Measurements from ENCODE around the gene DOCK1. TPM values are rescaled to one million over a fixed set of nuclear protein-coding genes. Genes with fewer than 3 reads are reported as not detected.

The DOCK1 gene
- total RNA-seq, 2 experiments from 2014 or later = 0.13 TPM; not detected in 1

- Mint-ChIP-seq H3K4me1 (no peaks in the 10 kb centered on the region), H3K27ac (no peak overlapping the region), H3K4me3 (no peak overlapping the region), H3K27me3 (no peaks in the 10 kb centered on the region), H3K36me3 (ENCODE audit: low read depth) (no peaks in the 10 kb centered on the region), H3K9me3 (no peaks in the 10 kb centered on the region)
- ChIA-PET CTCF (no interaction called here), POLR2A (no interaction called here)
- no peak for DNase-seq
Observed at GRCh38 chr10:127017541-127018297, 112.5 kb downstream of the DOCK1 start.

GRCh38 chr10:127018298-127018650 is 113.0 kb downstream of the DOCK1 start:
- Mint-ChIP-seq H3K36me3 (ENCODE audit: low read depth) (no peaks in the 10 kb centered on the region), H3K4me3 (no peak overlapping the region), H3K4me1 (no peaks in the 10 kb centered on the region), H3K27ac (no peak overlapping the region), H3K9me3 (no peaks in the 10 kb centered on the region), H3K27me3 (no peaks in the 10 kb centered on the region)
- CTCF ChIA-PET = no interaction called here
- POLR2A ChIA-PET = no interaction called here
- DNase-seq = no peak

GRCh38 chr10:127018766-127019165 is 113.5 kb downstream of the DOCK1 start:
- Mint-ChIP-seq H3K36me3 (ENCODE audit: low read depth) (no peaks in the 10 kb centered on the region), H3K9me3 (no peaks in the 10 kb centered on the region), H3K27ac (no peak overlapping the region), H3K4me1 (no peaks in the 10 kb centered on the region), H3K27me3 (no peaks in the 10 kb centered on the region), H3K4me3 (no peak overlapping the region)
- POLR2A ChIA-PET = no interaction called here
- DNase-seq = no peak
- CTCF ChIA-PET = no interaction called here

GRCh38 chr10:127020260-127020659 is 115.0 kb downstream of the DOCK1 start:
- H3K36me3 Mint-ChIP-seq (ENCODE audit: low read depth) = no peaks in the 10 kb centered on the region
- H3K4me1 Mint-ChIP-seq = no peaks in the 10 kb centered on the region
- DNase-seq = no peak
- CTCF ChIA-PET = no interaction called here
- no peak overlapping the region for H3K4me3 Mint-ChIP-seq
- POLR2A ChIA-PET = no interaction called here
- H3K9me3 Mint-ChIP-seq = peaks cover 10% of the 10 kb centered on the region
- H3K27me3 Mint-ChIP-seq = no peaks in the 10 kb centered on the region
- H3K27ac Mint-ChIP-seq = no peak overlapping the region

- H3K9me3 Mint-ChIP-seq = peaks cover 14% of the 10 kb centered on the region
- H3K4me1 Mint-ChIP-seq = no peaks in the 10 kb centered on the region
- POLR2A ChIA-PET = no interaction called here
- no peak overlapping the region for H3K4me3 Mint-ChIP-seq
- DNase-seq = no peak
- H3K27ac Mint-ChIP-seq = no peak overlapping the region
- CTCF ChIA-PET = no interaction called here
- no peaks in the 10 kb centered on the region for H3K27me3 Mint-ChIP-seq
- H3K36me3 Mint-ChIP-seq (ENCODE audit: low read depth) = no peaks in the 10 kb centered on the region
Observed at GRCh38 chr10:127021801-127022200, 116.6 kb downstream of the DOCK1 start.

- no peaks in the 10 kb centered on the region for H3K4me1 Mint-ChIP-seq
- no peak overlapping the region for H3K27ac Mint-ChIP-seq
- no peak for DNase-seq
- H3K4me3 Mint-ChIP-seq = no peak overlapping the region
- no peaks in the 10 kb centered on the region for H3K36me3 Mint-ChIP-seq (ENCODE audit: low read depth)
- peaks cover 19% of the 10 kb centered on the region for H3K9me3 Mint-ChIP-seq
- ChIA-PET CTCF (no interaction called here), POLR2A (no interaction called here)
- no peaks in the 10 kb centered on the region for H3K27me3 Mint-ChIP-seq
Observed at GRCh38 chr10:127024685-127025435, 119.6 kb downstream of the DOCK1 start.

- H3K27ac Mint-ChIP-seq = no peak overlapping the region
- DNase-seq = no peak
- peaks cover 29% of the 10 kb centered on the region for H3K9me3 Mint-ChIP-seq
- POLR2A ChIA-PET = no interaction called here
- CTCF ChIA-PET = no interaction called here
- no peak overlapping the region for H3K4me3 Mint-ChIP-seq
- H3K36me3 Mint-ChIP-seq (ENCODE audit: low read depth) = no peaks in the 10 kb centered on the region
- H3K27me3 Mint-ChIP-seq = no peaks in the 10 kb centered on the region
- no peaks in the 10 kb centered on the region for H3K4me1 Mint-ChIP-seq
Observed at GRCh38 chr10:127027786-127028185, 122.6 kb downstream of the DOCK1 start.

GRCh38 chr10:127028556-127028955 is 123.3 kb downstream of the DOCK1 start:
- no peaks in the 10 kb centered on the region for H3K27me3 Mint-ChIP-seq
- no peak for DNase-seq
- ChIA-PET CTCF (no interaction called here), POLR2A (no interaction called here)
- peaks cover 29% of the 10 kb centered on the region for H3K9me3 Mint-ChIP-seq
- H3K4me1 Mint-ChIP-seq = no peaks in the 10 kb centered on the region
- no peak overlapping the region for H3K27ac Mint-ChIP-seq
- H3K4me3 Mint-ChIP-seq = no peak overlapping the region
- no peaks in the 10 kb centered on the region for H3K36me3 Mint-ChIP-seq (ENCODE audit: low read depth)

GRCh38 chr10:127029061-127029460 is 123.8 kb downstream of the DOCK1 start:
- POLR2A ChIA-PET = no interaction called here
- CTCF ChIA-PET = no interaction called here
- H3K4me1 Mint-ChIP-seq = no peaks in the 10 kb centered on the region

GRCh38 chr10:127033216-127034033 is 128.2 kb downstream of the DOCK1 start:
- POLR2A ChIA-PET = no interaction called here
- no peak for DNase-seq
- H3K9me3 Mint-ChIP-seq = peaks cover 13% of the 10 kb centered on the region
- H3K27ac Mint-ChIP-seq = no peak overlapping the region
- H3K4me1 Mint-ChIP-seq = no peaks in the 10 kb centered on the region
- CTCF ChIA-PET = no interaction called here
- H3K36me3 Mint-ChIP-seq (ENCODE audit: low read depth) = no peaks in the 10 kb centered on the region
- H3K4me3 Mint-ChIP-seq = no peak overlapping the region
- no peaks in the 10 kb centered on the region for H3K27me3 Mint-ChIP-seq

More at GRCh38 chr10:127029061-127029460, 123.8 kb downstream of the DOCK1 start:
- H3K36me3 Mint-ChIP-seq (ENCODE audit: low read depth) = no peaks in the 10 kb centered on the region
- peaks cover 31% of the 10 kb centered on the region for H3K9me3 Mint-ChIP-seq
- H3K4me3 Mint-ChIP-seq = no peak overlapping the region
- H3K27me3 Mint-ChIP-seq = no peaks in the 10 kb centered on the region
- no peak for DNase-seq
- H3K27ac Mint-ChIP-seq = no peak overlapping the region

- no peak for DNase-seq
- H3K36me3 Mint-ChIP-seq (ENCODE audit: low read depth) = no peaks in the 10 kb centered on the region
- ChIA-PET POLR2A (no interaction called here), CTCF (no interaction called here)
- H3K9me3 Mint-ChIP-seq = peaks cover 13% of the 10 kb centered on the region
- H3K27ac Mint-ChIP-seq = no peak overlapping the region
- H3K27me3 Mint-ChIP-seq = no peaks in the 10 kb centered on the region
- H3K4me1 Mint-ChIP-seq = no peaks in the 10 kb centered on the region
- H3K4me3 Mint-ChIP-seq = no peak overlapping the region
Observed at GRCh38 chr10:127034034-127034633, 128.9 kb downstream of the DOCK1 start.

GRCh38 chr10:127034790-127035189 is 129.6 kb downstream of the DOCK1 start:
- DNase-seq = no peak
- no peak overlapping the region for H3K4me3 Mint-ChIP-seq
- peaks cover 16% of the 10 kb centered on the region for H3K9me3 Mint-ChIP-seq
- H3K27ac Mint-ChIP-seq = no peak overlapping the region
- H3K27me3 Mint-ChIP-seq = no peaks in the 10 kb centered on the region
- ChIA-PET POLR2A (no interaction called here), CTCF (no interaction called here)
- H3K4me1 Mint-ChIP-seq = no peaks in the 10 kb centered on the region
- H3K36me3 Mint-ChIP-seq (ENCODE audit: low read depth) = no peaks in the 10 kb centered on the region

GRCh38 chr10:127035827-127036226 is 130.6 kb downstream of the DOCK1 start:
- CTCF ChIA-PET = no interaction called here
- no peak overlapping the region for H3K27ac Mint-ChIP-seq
- no peak overlapping the region for H3K4me3 Mint-ChIP-seq
- H3K27me3 Mint-ChIP-seq = no peaks in the 10 kb centered on the region
- peaks cover 10% of the 10 kb centered on the region for H3K9me3 Mint-ChIP-seq
- no peaks in the 10 kb centered on the region for H3K36me3 Mint-ChIP-seq (ENCODE audit: low read depth)
- DNase-seq = no peak
- H3K4me1 Mint-ChIP-seq = no peaks in the 10 kb centered on the region
- POLR2A ChIA-PET = no interaction called here
